Measurements from ENCODE around the gene NRAS.

The NRAS gene

DNA sequence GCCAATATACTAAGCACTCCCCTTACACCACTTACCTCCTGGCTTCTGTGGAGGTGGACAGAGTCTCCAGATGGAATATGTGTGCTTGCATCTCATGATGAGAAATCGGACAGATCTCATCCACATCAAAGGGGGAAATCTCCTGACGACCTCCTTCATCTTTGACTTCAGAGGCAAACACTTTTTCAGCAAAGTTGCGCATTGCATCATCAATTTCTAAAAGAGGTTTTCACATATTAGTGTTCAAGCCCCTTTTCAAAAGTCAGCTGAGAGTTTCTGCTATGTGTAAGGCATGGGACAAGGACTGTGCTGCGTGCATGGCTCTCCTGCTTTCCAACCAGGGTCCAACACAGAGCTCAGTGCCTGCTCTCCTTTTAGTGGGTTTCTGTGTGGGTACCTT lies 28.0 kb downstream of the NRAS start:
- Histone ChIP-seq H3K36me3 (replicated peaks) (no peaks in the 10 kb centered on the region), H3K4me3 (ENCODE audit: low read depth, low read length) (no peak overlapping the region), H3K27ac (no peak overlapping the region), H3K27me3 (replicated peaks) (peaks cover 2% of the 10 kb centered on the region)
- in situ Hi-C loops (cut with HindIII; ENCODE audit: low pct_ligation_motif_present, low sequenced_read_pairs) = no loop called here
- no peak for DNase-seq
- TF ChIP-seq CTCF (IDR thresholded peaks at IDR 0.05; ENCODE audit: low read depth, low read length, missing control alignments) = no peak

DNA sequence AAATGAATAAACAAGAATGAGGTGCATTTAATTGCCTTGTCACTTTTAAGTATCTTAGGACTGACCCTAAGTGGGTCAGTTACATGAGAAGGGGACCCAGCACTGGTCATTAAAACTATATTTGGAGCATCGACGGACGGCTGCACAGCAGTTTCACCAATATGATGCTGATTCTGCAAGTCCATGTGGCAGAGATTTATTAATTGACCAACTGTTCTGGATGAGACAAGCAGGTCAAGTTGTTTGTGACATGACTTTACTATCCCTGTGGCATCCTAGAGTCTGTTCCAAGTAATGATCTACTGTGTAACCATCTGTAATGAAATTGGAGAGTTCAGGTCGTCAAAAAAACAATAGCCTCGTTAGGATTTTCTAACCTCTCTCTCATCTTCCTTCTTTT lies 30.7 kb downstream of the NRAS start:
- no peak for TF ChIP-seq CTCF (IDR thresholded peaks at IDR 0.05; ENCODE audit: low read depth, low read length, missing control alignments)
- Histone ChIP-seq H3K27me3 (replicated peaks) (peaks cover 2% of the 10 kb centered on the region), H3K4me3 (ENCODE audit: low read depth, low read length) (no peak overlapping the region), H3K27ac (no peak overlapping the region), H3K36me3 (replicated peaks) (no peaks in the 10 kb centered on the region)
- no peak for DNase-seq
- in situ Hi-C loops (cut with HindIII; ENCODE audit: low pct_ligation_motif_present, low sequenced_read_pairs) = no loop called here

DNA sequence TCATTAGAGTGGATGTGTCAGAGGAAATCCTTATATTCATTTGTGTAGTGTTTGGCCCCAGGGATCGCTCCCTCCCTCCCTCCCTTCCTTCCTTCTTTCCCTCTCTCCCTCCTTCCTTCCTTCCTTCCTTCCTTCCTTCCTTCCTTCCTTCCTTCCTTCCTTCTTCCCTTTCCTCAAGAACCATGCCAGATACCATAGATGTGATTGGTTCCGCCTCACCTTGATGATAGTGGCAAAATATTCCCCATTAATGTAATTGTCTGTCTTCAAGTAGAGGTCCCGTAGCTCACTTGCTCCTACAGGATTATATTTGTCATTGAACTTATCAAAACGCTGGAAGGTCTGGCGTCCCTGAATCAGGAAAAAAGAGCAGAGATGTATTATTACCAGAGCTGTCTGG lies 38.9 kb downstream of the NRAS start:
- DNase-seq = no peak
- no peak overlapping the region for H3K4me3 ChIP-seq (ENCODE audit: low read depth, low read length)
- H3K36me3 ChIP-seq (replicated peaks) = no peaks in the 10 kb centered on the region
- in situ Hi-C loops (cut with HindIII; ENCODE audit: low pct_ligation_motif_present, low sequenced_read_pairs) = no loop called here
- H3K27ac ChIP-seq = no peak overlapping the region
- no peaks in the 10 kb centered on the region for H3K27me3 ChIP-seq (replicated peaks)
- no peak for TF ChIP-seq CTCF (IDR thresholded peaks at IDR 0.05; ENCODE audit: low read depth, low read length, missing control alignments)

- TF ChIP-seq CTCF (IDR thresholded peaks at IDR 0.05; ENCODE audit: low read depth, low read length, missing control alignments) = no peak
- H3K27ac ChIP-seq = no peak overlapping the region
- no peak for DNase-seq
- H3K36me3 ChIP-seq (replicated peaks) = no peaks in the 10 kb centered on the region
- in situ Hi-C loops (cut with HindIII; ENCODE audit: low pct_ligation_motif_present, low sequenced_read_pairs) = no loop called here
- H3K4me3 ChIP-seq (ENCODE audit: low read depth, low read length) = no peak overlapping the region
- H3K27me3 ChIP-seq (replicated peaks) = no peaks in the 10 kb centered on the region
Measured at GRCh38 chr1:114676115-114676514, 40.5 kb downstream of the NRAS start.

GRCh38 chr1:114671939-114672275 lies 44.7 kb downstream of the NRAS start:
- H3K36me3 ChIP-seq (replicated peaks) = no peaks in the 10 kb centered on the region
- in situ Hi-C loops (cut with HindIII; ENCODE audit: low pct_ligation_motif_present, low sequenced_read_pairs) = no loop called here
- no peak for TF ChIP-seq CTCF (IDR thresholded peaks at IDR 0.05; ENCODE audit: low read depth, low read length, missing control alignments)
- H3K27ac ChIP-seq = no peak overlapping the region
- no peak for DNase-seq
- H3K4me3 ChIP-seq (ENCODE audit: low read depth, low read length) = no peak overlapping the region
- H3K27me3 ChIP-seq (replicated peaks) = no peaks in the 10 kb centered on the region

DNA sequence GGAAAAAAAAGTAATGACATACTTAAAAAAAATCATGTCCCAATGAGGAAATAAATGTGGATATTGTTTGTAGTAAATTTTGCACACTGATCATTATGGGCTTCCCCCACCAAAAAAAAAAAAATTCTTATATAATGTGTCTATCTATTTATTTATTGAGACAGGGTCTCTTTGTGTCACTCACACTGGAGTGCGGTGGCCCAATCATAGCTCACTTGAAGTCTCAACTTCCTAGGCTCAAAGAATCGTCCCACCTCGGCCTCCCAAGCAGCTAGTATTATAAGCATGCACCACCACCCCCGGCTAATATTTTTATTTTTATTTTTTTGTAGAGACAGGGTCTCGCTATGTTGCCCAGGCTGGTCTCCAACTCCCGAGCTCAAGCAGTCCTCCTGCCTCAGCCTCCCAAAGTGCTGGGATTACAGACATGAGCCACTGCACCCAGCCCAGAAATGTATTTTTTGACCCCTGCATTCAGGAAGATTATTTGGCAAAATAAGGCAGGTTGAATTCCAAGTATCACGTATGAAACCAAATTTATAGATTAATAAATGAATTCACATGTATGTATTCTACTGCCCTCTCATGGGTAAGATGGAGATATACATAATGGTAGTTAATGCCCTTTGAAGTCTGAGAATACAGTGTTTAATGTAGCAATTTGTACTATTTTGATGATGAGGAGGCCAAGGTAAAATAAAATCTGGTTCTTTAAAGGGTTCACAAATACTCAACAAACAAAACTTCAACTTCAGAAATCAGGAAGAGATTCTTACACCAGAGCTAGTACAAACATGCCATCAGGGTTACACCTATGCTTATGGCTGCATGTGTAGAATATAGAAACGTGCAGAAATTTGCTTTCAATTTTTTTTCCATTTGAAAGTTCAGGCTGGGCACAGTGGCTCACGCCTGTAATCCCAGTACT lies 45.3 kb downstream of the NRAS start:
- peak; percentile 19 for TF ChIP-seq CTCF (IDR thresholded peaks at IDR 0.05; ENCODE audit: low read depth, low read length, missing control alignments)
- Histone ChIP-seq H3K27ac (no peak overlapping the region), H3K27me3 (replicated peaks) (no peaks in the 10 kb centered on the region), H3K4me3 (ENCODE audit: low read depth, low read length) (no peak overlapping the region), H3K36me3 (replicated peaks) (no peaks in the 10 kb centered on the region)
- no peak for DNase-seq
- in situ Hi-C loops (cut with HindIII; ENCODE audit: low pct_ligation_motif_present, low sequenced_read_pairs) = no loop called here

Data from brain microvascular endothelial cell (primary cell).